CD1c-positive myeloid dendritic cell (primary cell): ENCODE data around the gene KCNK7.

Source experiments
- DNase-seq: peaks from one replicate; pipeline ENCODE4 v3.0.0-alpha.2; 2016; ENCODE audit errors: extremely low spot score

Gene KCNK7

GRCh38 chr11:65557280-65558001 is 38.2 kb downstream of the KCNK7 start:
- no peak for DNase-seq

GRCh38 chr11:65556470-65557279 is 38.9 kb downstream of the KCNK7 start:
- DNase-seq, result no peak

- DNase-seq, result peak; percentile 42
Observed at GRCh38 chr11:65555693-65556231, 39.8 kb downstream of the KCNK7 start.

GRCh38 chr11:65554842-65555430 is 40.7 kb downstream of the KCNK7 start:
- no peak for DNase-seq

GRCh38 chr11:65554057-65554818 is 41.4 kb downstream of the KCNK7 start:
- DNase-seq, result no peak

GRCh38 chr11:65553301-65554001 is 42.1 kb downstream of the KCNK7 start:
- peak; percentile 52 for DNase-seq

GRCh38 chr11:65552388-65552951 is 43.1 kb downstream of the KCNK7 start:
- DNase-seq, result peak; percentile 50

GRCh38 chr11:65551572-65552387 is 43.8 kb downstream of the KCNK7 start:
- DNase-seq, result peak; percentile 58

- peak; percentile 39 for DNase-seq
Observed at GRCh38 chr11:65549096-65549495, 46.5 kb downstream of the KCNK7 start.

GRCh38 chr11:65548395-65548794 is 47.2 kb downstream of the KCNK7 start:
- DNase-seq, result no peak

GRCh38 chr11:65547446-65548125 is 48.0 kb downstream of the KCNK7 start:
- DNase-seq, result no peak

- peak; percentile 95 for DNase-seq
Observed at GRCh38 chr11:65546217-65546958, 49.2 kb downstream of the KCNK7 start.

- no peak for DNase-seq
Observed at GRCh38 chr11:65545853-65546216, 49.8 kb downstream of the KCNK7 start.
